Heart right ventricle (tissue), 16 donors: Measurements from ENCODE around the gene HMGN2. TPM values are rescaled to one million over a fixed set of nuclear protein-coding genes. Genes with fewer than 3 reads are reported as not detected.

Experiments used
- ATAC-seq, 8 donors: fragments of 200-7000 bp; cut with Tn5 transposase; one replicate each; pipeline ENCODE4 v1.9.1; 2020; ENCODE audit warnings: mild to moderate bottlenecking in 8 of 8, moderate library complexity in 8 of 8, moderate number of reproducible peaks in 1 of 8
- DNase-seq, 2 donors: peaks; one replicate each; pipeline ENCODE4 v3.0.0-alpha.2; 2020
- H3K27ac ChIP-seq, 10 donors: fragments of 200-600 bp; sonication (generic) in 2 of 10; one replicate each; pipeline versions ENCODE4 v1.5.0 to v1.8.0; 2020 to 2022; ENCODE audit warnings: mild to moderate bottlenecking in 3 of 10
- H3K27me3 ChIP-seq, 7 donors: fragments of 200-600 bp; one replicate each; pipeline ENCODE4 v1.8.0; 2021 to 2022; ENCODE audit warnings: mild to moderate bottlenecking in 2 of 7
- H3K36me3 ChIP-seq, 9 donors: fragments of 200-600 bp; sonication (generic) in 1 of 9; one replicate each; pipeline versions ENCODE4 v1.5.0 to v1.8.0; 2020 to 2022; ENCODE audit warnings: mild to moderate bottlenecking in 2 of 9
- H3K4me1 ChIP-seq, 9 donors: fragments of 200-600 bp; sonication (generic) in 1 of 9; one replicate each; pipeline versions ENCODE4 v1.5.0 to v1.8.0; 2020 to 2022; ENCODE audit warnings: mild to moderate bottlenecking in 4 of 9
- H3K4me3 ChIP-seq, 10 donors: fragments of 200-600 bp; sonication (generic) in 2 of 10; one replicate each; pipeline versions ENCODE4 v1.5.0 to v1.8.0; 2020 to 2022; ENCODE audit warnings: mild to moderate bottlenecking in 7 of 10, moderate library complexity in 2 of 10
- H3K9me3 ChIP-seq, 11 donors: fragments of 200-600 bp in 10 of 11; sonication (generic) in 2 of 11; one replicate each; pipeline versions ENCODE4 v1.5.0 to v1.8.0; 2013 to 2022; ENCODE audit warnings: mild to moderate bottlenecking in 2 of 11, control low read depth in 1 of 11, moderate library complexity in 1 of 11
- CTCF ChIP-seq, 9 donors: fragments of 200-600 bp; sonication (generic) in 2 of 9; IDR thresholded peaks; one replicate each; pipeline versions ENCODE4 v1.5.0 to v1.8.0; 2021 to 2022; ENCODE audit warnings: antibody characterized with exemption in 9 of 9, mild to moderate bottlenecking in 5 of 9, moderate library complexity in 1 of 9
- WGBS, 2 donors: extraction: QIAGEN DNeasy Blood & Tissue Kit; methylation state at CpG; one replicate each; pipeline ENCODE4 v1.1.7; 2013; ENCODE audit warnings: inconsistent platforms in 1 of 2; 5-methylcytosine and 5-hydroxymethylcytosine counted together
- intact Hi-C, 10 donors: fragments of 100-400 bp; cut with DNase I; formaldehyde crosslinking; loops; one replicate each; pipeline versions ENCODE4 v1.11.1 to v1.14.2; 2022
- polyA plus RNA-seq, 2 donors: library from polyadenylated mRNA; stranded (reverse); fragments of 200-250 nt; gene quantifications; one replicate each; pipeline ENCODE4 v1.2.3, GENCODE V29; 2013
- total RNA-seq, 10 donors: library from RNA; stranded (reverse); fragmentation: NEBNext Ultra II Directional in 3 of 10; extraction: Animal tissue kit (Norgen Biotek cat#: 25700) in 3 of 10; gene quantifications; one replicate each; pipeline versions ENCODE4 v1.2.1 to v1.2.4, GENCODE V29; 2021 to 2023
- donor health status: Arrhythmogenic right ventricular cardiomyopathy.
- donor health status: ischemic (EF 13 %, LVEDD 7.1; RV severe dilation, severe dysfunction).
- donor health status: healthy with polysubstance abuse.
- donor health status: DM: no; HTN: yes; CAD: no.
- donor health status: DM: no; HTN: no; CAD: no.
- donor health status: ischemic (EF 25% LVEDD 6.9; RV normal size, moderate dysfunction).
- donor health status: ischemic (EF 25% LVEDD 5.7; RV mildly dilated, moderate dysfunction).
- donor health status: healthy.
- donor health status: DM: yes; HTN: yes; CAD: no.
- donor health status: Ischemic cardiomyopathy.
- donor health status: ischemic (EF 35%, LVEDD 5.7; RV mildly dilated, moderate dysfunction).
- donor health status: nonischemic (EF 11% LVEDD 7.7; RV severe dilation, severe dysfunction).
- donor health status: DM: yes; HTN: yes; CAD: no.
- donor health status: PGD.
- donor health status: ischemic (EF 29% LVEDD 5.4; RV normal size, mild dysfunction).
- donor health status: nonischemic (EF 23%, LVEDD 6.1; RV moderate dilation, normal function).

The HMGN2 gene
- total and polyA plus RNA-seq, 12 donors: 104 to 221 (median 206) TPM

DNA sequence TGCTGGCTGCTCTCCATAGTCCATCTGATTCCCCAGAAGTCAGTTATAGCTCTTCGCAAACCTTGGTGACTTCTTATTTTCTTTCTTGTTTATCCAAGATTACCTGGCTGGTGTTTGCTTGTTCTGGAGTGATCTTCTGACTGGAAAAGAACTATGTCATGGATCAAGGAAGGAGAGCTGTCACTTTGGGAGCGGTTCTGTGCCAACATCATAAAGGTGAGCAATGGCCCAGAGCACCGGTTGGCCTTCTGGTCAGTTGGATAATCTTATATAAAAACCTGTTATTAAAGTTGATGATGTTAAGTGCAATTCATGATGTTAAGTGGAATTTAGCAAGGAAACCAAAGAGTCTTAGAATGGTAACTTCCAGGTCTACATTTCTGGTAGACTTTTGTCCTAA is 39.4 kb upstream of the HMGN2 start:
- peak overlapping the region; percentile 48 to 87 (median 68) for H3K4me3 ChIP-seq
- H3K27me3 ChIP-seq: no peaks in the 10 kb centered on the region
- H3K4me1 ChIP-seq: peaks cover 4 to 35% (median 22%) of the 10 kb centered on the region in 9 donors
- peak overlapping the region in 9 of 10 donors; percentile 46 to 92 (median 80) for H3K27ac ChIP-seq
- 37 to 56% methylated on average over 3 of the region's 3 CpGs for WGBS, 2 donors
- TF ChIP-seq CTCF (IDR thresholded peaks at IDR 0.05): no peak
- no peaks in the 10 kb centered on the region for H3K9me3 ChIP-seq
- no peak for DNase-seq
- no peak for ATAC-seq
- intact Hi-C loops: loop anchor here in 1 of 10 donors (2.0 kb wide), 1 partner anchor 40 kb away; the partner anchor contains the start of gene HMGN2
- peaks cover 0 to 45% (median 12%) of the 10 kb centered on the region in 9 donors for H3K36me3 ChIP-seq

- intact Hi-C loops: no loop called here
- H3K27ac ChIP-seq: no peak overlapping the region
- peaks cover 0 to 59% (median 19%) of the 10 kb centered on the region in 9 donors for H3K36me3 ChIP-seq
- H3K4me3 ChIP-seq: no peak overlapping the region
- H3K4me1 ChIP-seq: peaks cover 4 to 35% (median 22%) of the 10 kb centered on the region in 9 donors
- H3K27me3 ChIP-seq: no peaks in the 10 kb centered on the region
- TF ChIP-seq CTCF (IDR thresholded peaks at IDR 0.05): no peak
- H3K9me3 ChIP-seq: no peaks in the 10 kb centered on the region
- no peak for DNase-seq
- ATAC-seq: no peak
Measured at GRCh38 chr1:26434161-26434752, 38.0 kb upstream of the HMGN2 start.

GRCh38 chr1:26438041-26438440 is 34.2 kb upstream of the HMGN2 start:
- intact Hi-C loops: no loop called here
- 97 to 98% methylated on average over 6 of the region's 6 CpGs for WGBS, 2 donors
- Histone ChIP-seq H3K9me3 (no peaks in the 10 kb centered on the region), H3K4me3 (no peak overlapping the region), H3K27me3 (no peaks in the 10 kb centered on the region), H3K4me1 (peaks cover 3 to 21% (median 12%) of the 10 kb centered on the region in 9 donors), H3K27ac (no peak overlapping the region), H3K36me3 (peaks cover 0 to 97% (median 52%) of the 10 kb centered on the region in 9 donors)
- no peak for DNase-seq
- ATAC-seq: no peak
- TF ChIP-seq CTCF (IDR thresholded peaks at IDR 0.05): no peak

GRCh38 chr1:26440259-26440658 is 32.0 kb upstream of the HMGN2 start:
- Histone ChIP-seq H3K4me3 (no peak overlapping the region), H3K27me3 (no peaks in the 10 kb centered on the region), H3K36me3 (peaks cover 0 to 100% (median 63%) of the 10 kb centered on the region in 9 donors), H3K9me3 (no peaks in the 10 kb centered on the region), H3K4me1 (no peaks in the 10 kb centered on the region), H3K27ac (no peak overlapping the region)
- WGBS, 2 donors: 96 to 100% methylated on average over 2 of the region's 2 CpGs
- intact Hi-C loops: no loop called here
- no peak for DNase-seq
- TF ChIP-seq CTCF (IDR thresholded peaks at IDR 0.05): no peak
- ATAC-seq: no peak
